Endothelial cell of umbilical vein (primary cell): ENCODE results near the gene UGT2A1. TPM values are rescaled to one million over a fixed set of nuclear protein-coding genes. Genes with fewer than 3 reads are reported as not detected.

Experiments used
- BruUV-seq: library from RNA; stranded (reverse); fragments of 400-500 nt; replicated peaks from 2 replicates; lab custom pipeline; 2021; lab: Mats Ljungman, UMichigan
- CTCF ChIA-PET: fragments of 300-600, 350-600 bp; sonication (Branson Sonifier 250); formaldehyde crosslinking; loops from one replicate; lab custom pipeline; 2021; ENCODE audit warnings: antibody characterized with exemption, inconsistent platforms; lab: Charles Lee
- POLR2A ChIA-PET: fragments of 300-600, 350-600 bp; sonication (Branson Sonifier 250); formaldehyde crosslinking; loops from one replicate; lab custom pipeline; 2021; ENCODE audit warnings: antibody characterized with exemption, inconsistent platforms; lab: Charles Lee
- DNase-seq: peaks from one replicate; pipeline ENCODE4 v3.0.0-alpha.2; 2011; ENCODE audit warnings: low read depth, low spot score
- FAIRE-seq: peaks from 2 replicates; lab custom pipeline; 2011; peaks lifted over from hg19 to GRCh38; lab: Jason Lieb, UNC
- H2AFZ ChIP-seq: 2 replicates; pipeline ENCODE4 v1.6.0; 2012; ENCODE audit warnings: low read depth, low read length, control low read depth, inconsistent platforms
- H3K27ac ChIP-seq: 2 replicates; pipeline ENCODE4 v1.5.1; 2011; ENCODE audit warnings: low read depth, mild to moderate bottlenecking, control low read depth, low read length, moderate library complexity; ENCODE audit not compliant: insufficient read depth
- H3K27me3 ChIP-seq, 2 experiments: 2 replicates each; pipeline versions ENCODE4 v1.6.0 to v1.6.1; 2011; ENCODE audit warnings: low read length in 2 of 2, mixed read lengths in 1 of 2; ENCODE audit not compliant: control insufficient read depth in 2 of 2, insufficient read depth in 2 of 2
- H3K36me3 ChIP-seq, 2 experiments: 2 replicates in 1 of 2; 3 replicates in 1 of 2; pipeline ENCODE4 v1.5.1; 2011; ENCODE audit warnings: low read length in 2 of 2, mild to moderate bottlenecking in 1 of 2, moderate library complexity in 1 of 2; ENCODE audit not compliant: control insufficient read depth in 2 of 2, insufficient read depth in 2 of 2; ENCODE audit errors: extremely low read depth in 1 of 2
- H3K4me1 ChIP-seq: 3 replicates; pipeline ENCODE4 v1.5.1; 2011; ENCODE audit warnings: mild to moderate bottlenecking, low read length; ENCODE audit not compliant: control insufficient read depth, insufficient read depth; ENCODE audit errors: extremely low read depth
- H3K4me2 ChIP-seq: 2 replicates; pipeline ENCODE4 v1.6.1; 2011; ENCODE audit warnings: low read length, control low read depth, mixed read lengths; ENCODE audit not compliant: insufficient read depth
- H3K4me3 ChIP-seq, 3 experiments: fragments of 200-600 bp in 1 of 3; sonication (generic), shearing (Covaris generic) in 1 of 3; replicated peaks in 1 of 3; 2 replicates each; pipeline ENCODE4 v1.5.1; 2011 to 2016; ENCODE audit warnings: control low read depth in 3 of 3, low read length in 3 of 3, mild to moderate bottlenecking in 2 of 3, inconsistent platforms in 1 of 3, low read depth in 1 of 3, moderate library complexity in 1 of 3; ENCODE audit not compliant: insufficient read depth in 1 of 3
- H3K79me2 ChIP-seq: 2 replicates; pipeline ENCODE4 v1.6.0; 2012; ENCODE audit warnings: low read length, inconsistent platforms; ENCODE audit not compliant: control insufficient read depth, insufficient read depth
- H3K9ac ChIP-seq: replicated peaks from 2 replicates; pipeline ENCODE3; 2011; ENCODE audit warnings: low read length, control low read depth; ENCODE audit not compliant: insufficient read depth; ENCODE audit errors: extremely low read depth
- H3K9me1 ChIP-seq: replicated peaks from 3 replicates; pipeline ENCODE4 v1.6.0; 2011; ENCODE audit warnings: mild to moderate bottlenecking, low read length; ENCODE audit not compliant: control insufficient read depth, insufficient read depth; ENCODE audit errors: extremely low read depth
- H3K9me3 ChIP-seq: replicated peaks from 2 replicates; pipeline ENCODE4 v1.5.1; 2012; ENCODE audit warnings: low read length, inconsistent platforms; ENCODE audit not compliant: control insufficient read depth, insufficient read depth
- H4K20me1 ChIP-seq: replicated peaks from 2 replicates; pipeline ENCODE3; 2011; ENCODE audit warnings: mild to moderate bottlenecking, low read length; ENCODE audit not compliant: control insufficient read depth, insufficient read depth; ENCODE audit errors: extremely low read depth
- EZH2 ChIP-seq: IDR thresholded peaks from 2 replicates; pipeline ENCODE4 v1.6.1; 2012; ENCODE audit warnings: borderline replicate concordance, low read depth, mild to moderate bottlenecking, moderate library complexity, low read length, inconsistent platforms; ENCODE audit not compliant: severe bottlenecking
- FOS ChIP-seq: IDR thresholded peaks from 2 replicates; pipeline ENCODE4 v1.6.1; 2011; ENCODE audit warnings: mild to moderate bottlenecking, low read length, moderate library complexity, borderline replicate concordance; ENCODE audit not compliant: insufficient read depth
- GATA2 ChIP-seq: IDR thresholded peaks from 2 replicates; pipeline ENCODE4 v1.7.0; 2011; ENCODE audit warnings: low read depth, mild to moderate bottlenecking, moderate library complexity, mixed read lengths, low read length; ENCODE audit not compliant: insufficient read length, insufficient read depth
- JUN ChIP-seq: IDR thresholded peaks from 2 replicates; pipeline ENCODE4 v1.6.1; 2011; ENCODE audit warnings: borderline replicate concordance, low read depth; ENCODE audit not compliant: insufficient read length, insufficient read depth
- MAX ChIP-seq: IDR thresholded peaks from 2 replicates; pipeline ENCODE4 v1.6.1; 2011; ENCODE audit not compliant: insufficient read depth, insufficient read length
- MYC ChIP-seq: IDR thresholded peaks from one replicate; pipeline ENCODE4 v1.6.1; 2011; ENCODE audit warnings: mild to moderate bottlenecking, low read depth, low read length
- POLR2A ChIP-seq: IDR thresholded peaks from 2 replicates; pipeline ENCODE4 v1.6.1; 2012; ENCODE audit warnings: low read depth, mild to moderate bottlenecking, control low read depth, low read length
- POLR2AphosphoS5 ChIP-seq: IDR thresholded peaks from 2 replicates; pipeline ENCODE4 v1.6.1; 2012; ENCODE audit warnings: low read depth, mild to moderate bottlenecking, control low read depth, low read length, moderate library complexity; ENCODE audit not compliant: insufficient read depth
- dilution Hi-C: fragments of 300-500 bp; cut with MboI; formaldehyde crosslinking; loops from one replicate; pipeline ENCODE4 v1.15.0; 2019; ENCODE audit warnings: low sequenced_read_pairs; ENCODE audit not compliant: extremely low pct_ligation_motif_present
- intact Hi-C: fragments of 100-400 bp; cut with micrococcal nuclease; formaldehyde crosslinking; loops from one replicate; pipeline ENCODE4 v1.10.0; 2022
- polyA plus RNA-seq, 4 experiments: library from polyadenylated mRNA; depleted of rRNA in 3 of 4; stranded (reverse) in 3 of 4; unstranded in 1 of 4; fragments of >200 nt; gene quantifications; 2 replicates each; pipeline versions ENCODE4 v1.2.1 to v1.2.3, GENCODE V29; 2011 to 2012; ENCODE audit warnings: missing spikeins in 1 of 4
- total RNA-seq: library from RNA; stranded (reverse); gene quantifications from 2 replicates; pipeline ENCODE4 v1.2.3, GENCODE V29; 2021
- TF ChIP-seq, protein P1 (sequence below), 2 donors: IDR thresholded peaks; 1 replicate in 1 of 2; 2 replicates in 1 of 2; pipeline ENCODE4 v1.5.1; 2011; ENCODE audit warnings: low read length in 2 of 2, mild to moderate bottlenecking in 2 of 2, moderate library complexity in 2 of 2, control low read depth in 1 of 2, inconsistent platforms in 1 of 2, low read depth in 1 of 2; ENCODE audit not compliant: insufficient read depth in 1 of 2; ENCODE audit errors: extremely low read depth in 1 of 2

Gene UGT2A1
- total and polyA plus RNA-seq, 2 donors (not counting 3 experiments of a cell fraction or from before 2014, with no cell fraction given), result 0.04 TPM; not detected in 1

DNA sequence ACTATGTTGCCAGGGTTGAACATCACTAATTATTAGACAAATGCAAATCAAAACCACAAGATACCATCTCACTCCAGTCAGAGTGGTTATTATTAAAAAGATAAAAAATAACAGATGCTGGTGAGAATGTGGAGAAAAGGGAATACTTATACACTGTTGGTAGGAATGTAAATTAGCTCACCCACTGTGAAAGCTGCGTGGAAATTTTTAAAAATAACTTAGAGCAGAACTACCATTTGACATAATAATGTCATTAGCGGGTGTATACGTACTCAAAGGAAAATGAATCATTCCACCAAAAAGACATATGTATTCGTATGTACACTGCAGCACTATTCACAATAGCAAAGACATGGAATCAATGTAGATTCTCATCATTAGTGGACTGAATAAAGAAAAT, 48.6 kb upstream of the UGT2A1 start:
- Histone ChIP-seq H3K79me2 (no peaks in the 10 kb centered on the region), H3K4me2 (no peak overlapping the region), H3K9me1 (no peaks in the 10 kb centered on the region), H3K9ac (no peak overlapping the region), H3K9me3 (no peaks in the 10 kb centered on the region), H4K20me1 (no peaks in the 10 kb centered on the region), H3K4me3 (no peak overlapping the region), H3K36me3 (no peaks in the 10 kb centered on the region), H3K27ac (no peak overlapping the region), H2AFZ (no peak overlapping the region), H3K4me1 (no peaks in the 10 kb centered on the region), H3K27me3 (no peaks in the 10 kb centered on the region)
- no TSS peak for BruUV-seq
- dilution Hi-C loops (no loop called here), intact Hi-C loops (no loop called here)
- ChIA-PET CTCF (interaction anchor here (1.3 to 3.3 kb wide), 2 partner anchors 12 to 180 kb away, joined by 3 to 10 read pairs; no protein-coding TSS in a partner anchor), POLR2A (no interaction called here)
- DNase-seq (no peak), FAIRE-seq (no peak)
- TF ChIP-seq, protein P1, sequence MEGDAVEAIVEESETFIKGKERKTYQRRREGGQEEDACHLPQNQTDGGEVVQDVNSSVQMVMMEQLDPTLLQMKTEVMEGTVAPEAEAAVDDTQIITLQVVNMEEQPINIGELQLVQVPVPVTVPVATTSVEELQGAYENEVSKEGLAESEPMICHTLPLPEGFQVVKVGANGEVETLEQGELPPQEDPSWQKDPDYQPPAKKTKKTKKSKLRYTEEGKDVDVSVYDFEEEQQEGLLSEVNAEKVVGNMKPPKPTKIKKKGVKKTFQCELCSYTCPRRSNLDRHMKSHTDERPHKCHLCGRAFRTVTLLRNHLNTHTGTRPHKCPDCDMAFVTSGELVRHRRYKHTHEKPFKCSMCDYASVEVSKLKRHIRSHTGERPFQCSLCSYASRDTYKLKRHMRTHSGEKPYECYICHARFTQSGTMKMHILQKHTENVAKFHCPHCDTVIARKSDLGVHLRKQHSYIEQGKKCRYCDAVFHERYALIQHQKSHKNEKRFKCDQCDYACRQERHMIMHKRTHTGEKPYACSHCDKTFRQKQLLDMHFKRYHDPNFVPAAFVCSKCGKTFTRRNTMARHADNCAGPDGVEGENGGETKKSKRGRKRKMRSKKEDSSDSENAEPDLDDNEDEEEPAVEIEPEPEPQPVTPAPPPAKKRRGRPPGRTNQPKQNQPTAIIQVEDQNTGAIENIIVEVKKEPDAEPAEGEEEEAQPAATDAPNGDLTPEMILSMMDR (IDR thresholded peaks at IDR 0.05; ENCODE audit: extremely low read depth in 1 of 2, insufficient read depth in 1 of 2, low read depth in 1 of 2, low read length in 2 of 2), result no peak
- TF ChIP-seq GATA2, result no peak

GRCh38 chr4:69697536-69698242, 44.6 kb upstream of the UGT2A1 start:
- peaks cover 6% of the 10 kb centered on the region for H3K4me1 ChIP-seq
- intact Hi-C loops (no loop called here), dilution Hi-C loops (no loop called here)
- no peaks in the 10 kb centered on the region for H3K9me1 ChIP-seq
- DNase-seq (no peak), FAIRE-seq (no peak)
- no peak overlapping the region for H3K27ac ChIP-seq
- H3K4me3 ChIP-seq, result no peak overlapping the region
- POLR2A ChIA-PET, result no interaction called here
- CTCF ChIA-PET, result interaction anchor here (1.2 to 1.5 kb wide), 2 partner anchors 10 to 199 kb away, joined by 3 read pairs; no protein-coding TSS in a partner anchor
- no peak overlapping the region for H2AFZ ChIP-seq
- no peaks in the 10 kb centered on the region for H3K36me3 ChIP-seq
- TF ChIP-seq, protein P1 (IDR thresholded peaks at IDR 0.05; ENCODE audit: extremely low read depth in 1 of 2, insufficient read depth in 1 of 2, low read depth in 1 of 2, low read length in 2 of 2), result no peak
- no peak for TF ChIP-seq MYC
- TF ChIP-seq FOS, result no peak
- no peak for TF ChIP-seq MAX
- TF ChIP-seq GATA2, result no peak
- no peak for TF ChIP-seq POLR2AphosphoS5
- no peak for TF ChIP-seq POLR2A
- no peak for TF ChIP-seq JUN
- TF ChIP-seq EZH2, result no peak
- H3K9me3 ChIP-seq, result no peaks in the 10 kb centered on the region
- BruUV-seq, result no TSS peak
- no peak overlapping the region for H3K4me2 ChIP-seq
- H3K27me3 ChIP-seq, result no peaks in the 10 kb centered on the region
- no peaks in the 10 kb centered on the region for H4K20me1 ChIP-seq
- H3K79me2 ChIP-seq, result no peaks in the 10 kb centered on the region
- no peak overlapping the region for H3K9ac ChIP-seq
